Stimulated activated CD4-positive, alpha-beta T cell treated with anti-CD3 and anti-CD28 coated beads, TNF-alpha, amount 100 ng/mL, for 24 hours (primary cell): ENCODE data around the gene THEMIS.
"Not testable (repeated sequence)": the region's sequence is repeated elsewhere in the genome, so short reads cannot be mapped to it uniquely, and the experiment has no call there.

ENCODE experiments used
- DNase-seq, 3 experiments: peaks; one replicate each; pipeline ENCODE4 v3.0.0-alpha.2; 2020; ENCODE audit warnings: low read depth in 3 of 3

The THEMIS gene

DNA sequence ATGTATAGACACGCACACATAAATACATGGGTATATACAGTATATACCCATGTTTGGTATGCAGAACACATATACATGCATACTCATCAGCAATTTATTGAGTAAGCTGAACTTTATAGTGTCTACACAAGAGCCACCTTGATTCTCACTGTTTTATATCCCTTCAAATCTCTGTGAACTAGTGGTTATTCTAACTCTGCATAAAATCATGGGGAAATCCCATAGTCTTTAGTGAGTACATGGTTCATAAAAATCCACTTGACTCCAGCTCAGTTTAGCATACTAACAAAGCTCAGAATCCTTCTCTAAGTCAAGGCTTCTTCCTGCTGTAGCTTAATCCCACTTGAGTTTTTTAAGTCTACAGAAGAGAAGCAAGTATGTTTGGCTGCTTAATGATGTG lies 104.1 kb downstream of the THEMIS start:
- DNase-seq = no peak

DNA sequence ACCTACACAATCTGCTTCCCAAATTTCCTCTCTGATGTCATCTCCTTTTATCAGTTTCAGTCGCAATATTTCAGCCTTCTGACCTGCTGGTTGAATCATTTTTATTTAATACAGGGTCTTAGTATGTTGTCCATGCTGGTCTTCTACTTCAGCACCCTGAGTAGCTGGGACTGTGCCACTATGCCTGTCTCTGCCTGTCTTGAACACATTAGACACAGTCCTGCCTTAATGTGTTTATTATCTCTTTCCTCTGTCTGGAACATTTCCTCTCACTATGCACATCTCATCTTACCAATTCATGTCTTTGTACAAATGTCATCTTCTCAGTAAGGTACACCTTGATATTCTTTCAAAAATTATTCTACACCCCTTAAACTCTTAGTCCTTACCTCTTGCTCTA lies 106.5 kb downstream of the THEMIS start:
- DNase-seq = no peak

DNA sequence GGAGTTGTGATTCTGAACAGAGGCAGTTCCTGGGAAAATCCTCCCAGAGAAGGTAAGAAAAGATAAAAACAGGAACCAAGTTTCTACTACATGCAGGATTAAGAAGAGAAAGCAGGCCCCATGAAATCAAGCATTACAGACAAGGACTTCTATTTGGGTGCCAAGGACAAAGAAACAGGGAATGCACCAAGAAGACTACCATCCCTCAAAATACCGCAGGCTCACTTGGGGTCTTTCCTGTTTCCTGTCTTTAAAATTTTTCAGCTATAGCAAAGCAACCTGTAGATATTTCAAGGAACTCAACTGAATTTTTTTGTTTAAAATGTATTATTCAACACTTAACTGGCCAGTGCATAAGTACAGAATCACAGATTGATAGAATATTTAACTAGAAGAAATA lies 107.5 kb downstream of the THEMIS start:
- DNase-seq = no peak

DNA sequence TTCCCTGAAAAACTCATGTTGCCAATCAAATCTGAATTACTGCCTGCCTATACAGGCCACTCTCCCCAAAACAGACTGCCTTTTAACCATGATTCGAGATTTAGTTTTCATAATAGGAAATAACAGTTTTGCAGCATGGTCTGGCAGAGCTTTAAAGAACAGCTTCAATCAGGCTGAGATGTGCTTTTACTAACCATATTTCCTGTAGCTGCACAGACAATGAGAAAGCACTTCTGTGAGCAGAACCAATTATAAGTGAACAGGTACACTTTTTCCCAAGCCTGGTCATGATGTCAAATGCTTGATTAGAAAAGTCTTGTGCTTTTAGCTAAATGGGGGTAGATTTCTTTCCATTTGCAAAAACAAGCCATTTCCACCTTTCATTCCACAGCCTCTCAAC lies 108.2 kb downstream of the THEMIS start:
- DNase-seq = no peak

DNA sequence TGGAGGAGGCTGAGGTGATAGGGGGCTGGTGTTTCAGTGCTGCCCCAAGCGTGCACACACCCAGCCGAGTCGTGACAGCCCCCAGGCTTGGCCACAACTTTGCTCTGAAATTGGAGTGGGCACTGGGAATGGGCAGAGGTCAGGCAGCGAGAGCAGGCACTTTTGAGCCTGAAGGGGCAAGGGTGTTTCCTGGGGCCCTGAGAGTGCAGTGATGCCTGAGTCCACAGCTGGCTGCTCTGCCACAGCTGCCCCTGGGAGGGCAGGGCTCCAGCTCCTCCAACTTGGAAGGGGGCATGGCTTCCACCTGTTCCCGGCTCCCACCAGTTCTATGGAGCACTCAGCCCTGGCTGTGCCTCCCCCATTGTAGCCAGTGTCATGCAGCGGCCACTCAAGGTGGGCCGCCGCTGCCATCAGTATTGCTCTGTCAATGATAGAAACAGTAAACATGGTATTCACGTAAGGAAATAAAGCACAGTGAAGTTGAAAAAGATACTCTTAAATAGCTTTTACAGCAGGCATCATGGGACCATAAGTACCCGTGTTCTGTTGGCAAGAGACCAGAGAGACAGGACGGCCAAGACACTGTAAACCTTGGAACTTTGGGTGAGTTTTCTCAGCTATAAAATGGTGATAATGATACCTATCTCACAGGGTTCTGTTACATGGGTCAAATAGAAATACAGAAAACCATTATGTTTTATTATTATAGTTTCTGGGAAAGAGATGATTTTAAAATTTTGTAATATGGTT lies 108.9 kb downstream of the THEMIS start:
- DNase-seq = no peak

DNA sequence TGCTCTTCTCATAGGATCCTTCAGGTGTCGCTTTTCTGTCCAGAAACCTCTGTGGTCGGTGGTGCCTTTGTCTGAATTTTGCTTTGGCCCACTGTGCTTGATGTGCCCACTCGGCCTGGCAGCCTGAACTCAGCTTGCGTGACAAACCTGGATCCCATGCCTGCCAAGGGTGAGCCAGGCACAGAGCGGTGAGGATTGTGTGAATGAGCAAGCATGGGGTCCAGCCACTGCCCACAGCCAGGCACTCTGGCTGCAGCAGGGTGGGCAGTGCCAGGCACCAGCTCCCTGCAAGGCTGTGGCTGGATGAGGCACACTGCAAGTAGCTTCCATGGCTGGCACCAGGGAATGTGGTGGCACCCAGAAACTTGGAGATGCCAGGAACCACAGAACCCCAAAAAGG lies 110.3 kb downstream of the THEMIS start:
- DNase-seq = no peak

DNA sequence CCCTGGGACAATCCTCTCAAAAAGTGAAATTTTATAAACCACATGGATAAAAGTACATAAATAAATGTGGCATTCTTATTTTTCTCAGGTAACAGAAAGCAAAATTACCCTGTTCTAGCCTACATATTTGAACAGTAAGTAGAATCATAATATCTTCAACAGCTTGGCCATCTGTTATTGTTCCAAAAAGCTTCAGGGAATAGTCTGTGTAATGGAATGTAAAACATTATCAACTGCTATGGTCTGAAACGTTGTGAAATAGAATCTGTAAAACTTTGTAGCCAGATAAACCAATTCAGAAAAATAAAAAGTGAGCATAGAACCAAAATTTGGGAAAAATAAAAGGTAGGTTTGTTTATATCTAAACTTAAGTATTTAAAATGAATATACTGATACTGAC lies 114.7 kb downstream of the THEMIS start:
- DNase-seq = no peak

DNA sequence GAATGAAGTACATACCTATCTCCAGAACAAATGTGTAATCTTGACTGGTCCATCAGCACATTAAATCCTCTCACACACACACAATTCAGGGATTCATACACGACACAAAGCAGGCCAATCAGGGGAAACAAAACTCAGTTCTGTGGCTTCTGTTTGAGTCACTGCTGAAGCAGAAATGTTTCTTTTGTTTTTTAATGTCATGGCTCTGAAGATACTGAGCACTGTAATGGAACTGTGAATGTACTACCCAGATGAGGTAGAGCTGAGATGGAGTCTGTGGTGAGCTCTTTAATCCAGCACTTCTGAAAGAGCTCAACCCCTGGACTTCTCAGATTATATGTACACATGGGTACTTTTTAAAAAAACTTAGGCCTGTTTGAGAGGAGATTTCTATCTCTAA lies 116.4 kb downstream of the THEMIS start:
- no peak for DNase-seq

DNA sequence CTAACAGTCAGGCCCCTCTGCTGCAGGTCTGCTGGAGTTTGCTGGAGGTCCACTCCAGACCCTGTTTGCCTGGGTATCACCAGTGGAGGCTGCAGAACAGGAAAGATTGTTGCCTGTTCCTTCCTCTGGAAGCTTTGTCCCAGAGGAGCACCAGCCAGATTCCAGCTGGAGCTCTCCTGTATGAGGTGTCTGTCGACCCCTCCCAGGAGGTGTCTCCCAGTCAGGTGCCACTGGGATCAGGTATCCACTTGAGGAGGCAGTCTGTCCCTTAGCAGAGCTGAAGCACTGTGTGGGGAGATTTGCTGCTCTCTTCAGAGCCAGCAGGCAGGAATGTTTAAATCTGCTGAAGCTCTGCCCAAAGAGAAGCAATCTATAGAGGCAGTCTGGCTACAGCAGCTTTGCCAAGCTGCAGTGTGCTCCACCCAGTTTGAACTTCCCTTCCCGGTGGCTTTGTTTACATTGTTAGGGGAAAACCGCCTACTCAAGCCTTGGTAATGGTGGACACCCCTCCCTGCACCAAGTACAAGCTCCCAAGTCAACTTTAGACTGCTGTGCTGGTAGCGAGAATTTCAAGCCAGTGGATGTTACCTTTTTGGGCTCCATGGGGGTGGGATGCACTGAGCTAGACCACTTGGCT lies 119.1 kb downstream of the THEMIS start:
- DNase-seq = not testable (repeated sequence)

DNA sequence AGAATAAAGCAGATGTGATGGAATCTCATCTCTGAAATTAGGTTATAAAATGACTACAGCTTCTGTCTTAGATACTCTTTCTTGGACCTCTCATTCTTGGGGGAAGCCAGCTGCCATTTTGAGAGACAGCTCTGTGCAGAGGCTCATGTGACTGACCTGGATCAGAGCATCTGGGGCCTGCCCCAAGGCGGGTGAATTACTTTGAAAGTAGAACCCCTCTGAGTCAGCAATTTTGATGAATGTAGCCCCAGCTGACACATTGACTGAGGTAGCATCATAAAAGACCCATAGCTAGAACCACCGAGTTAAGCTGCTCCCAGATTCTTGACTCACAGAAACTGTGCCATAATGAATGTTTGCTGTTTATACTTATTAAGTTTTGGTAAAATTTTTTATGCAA lies 124.5 kb downstream of the THEMIS start:
- DNase-seq = no peak

DNA sequence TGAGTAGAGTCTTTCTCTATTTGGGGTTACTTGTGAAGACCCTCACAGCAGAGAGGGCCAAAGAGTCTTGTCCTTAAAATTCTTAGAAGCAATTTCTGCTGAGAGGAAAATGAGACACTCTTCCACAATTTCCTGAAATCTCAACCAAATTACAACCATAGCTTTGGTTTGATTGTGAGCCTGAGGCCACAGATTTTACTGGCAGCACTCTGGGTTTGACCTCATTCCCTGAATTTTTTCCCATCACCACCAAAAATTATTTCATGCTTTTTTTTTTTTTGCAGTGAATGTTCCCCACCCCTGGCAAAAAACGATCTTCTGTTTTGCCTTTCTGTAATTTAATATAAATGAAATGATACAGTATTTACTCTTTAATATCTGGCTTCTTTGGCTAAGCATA lies 125.5 kb downstream of the THEMIS start:
- DNase-seq = no peak

DNA sequence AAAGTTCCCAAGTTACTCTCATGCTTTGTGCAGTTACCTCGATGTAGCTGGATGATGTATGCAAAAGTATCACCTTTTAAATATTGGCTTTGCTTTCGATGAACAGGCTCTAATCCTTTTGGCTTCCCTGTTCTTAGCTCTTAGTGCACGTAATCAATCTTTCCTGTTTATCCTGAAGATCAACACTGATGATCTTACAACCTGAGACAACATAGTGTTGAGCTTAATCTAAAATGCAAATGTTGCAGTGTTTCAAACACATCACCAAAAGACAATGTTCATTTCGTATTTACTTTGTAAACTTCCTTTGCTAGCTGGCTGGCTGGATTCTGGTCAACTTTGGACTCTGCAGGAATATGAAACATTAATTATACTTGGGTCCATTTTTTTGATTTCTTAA lies 132.1 kb downstream of the THEMIS start:
- no peak for DNase-seq

DNA sequence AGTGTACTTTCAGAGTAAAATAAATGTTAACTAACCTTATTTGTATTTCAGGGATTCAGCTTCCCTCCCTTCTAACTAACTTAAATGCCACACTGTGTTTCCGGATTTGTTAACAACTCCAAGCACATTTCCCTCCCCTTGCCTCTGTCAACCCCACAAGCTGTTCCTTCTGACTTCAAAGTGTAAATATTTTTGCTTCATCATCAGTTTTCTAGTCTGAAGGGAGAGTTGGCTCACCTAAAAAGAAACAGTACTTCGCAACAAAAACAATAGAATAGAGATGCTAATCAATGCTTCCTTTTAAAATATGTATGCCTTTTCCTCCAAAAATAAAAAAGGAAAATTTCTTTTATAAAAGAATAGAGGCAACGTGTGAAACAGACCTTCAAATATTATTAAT lies 132.6 kb downstream of the THEMIS start:
- no peak for DNase-seq

DNA sequence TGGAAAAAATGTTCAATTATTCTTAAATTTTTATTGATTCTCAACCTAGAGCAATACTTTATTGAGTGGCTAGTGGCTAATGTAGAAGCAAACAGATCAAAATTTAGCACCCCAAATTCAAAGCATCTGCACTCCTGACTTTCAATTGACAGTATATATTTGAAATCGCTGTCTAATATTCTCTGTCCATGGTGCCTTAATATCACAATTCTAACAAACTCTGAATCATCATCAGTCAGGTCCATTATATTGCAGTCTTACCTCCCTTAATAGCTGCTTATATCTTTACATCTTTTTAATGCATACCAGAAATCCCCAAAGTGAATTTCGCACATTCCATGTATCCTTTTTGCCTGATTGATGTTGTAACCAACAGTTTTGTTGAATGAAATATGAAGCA lies 134.9 kb downstream of the THEMIS start:
- no peak for DNase-seq

DNA sequence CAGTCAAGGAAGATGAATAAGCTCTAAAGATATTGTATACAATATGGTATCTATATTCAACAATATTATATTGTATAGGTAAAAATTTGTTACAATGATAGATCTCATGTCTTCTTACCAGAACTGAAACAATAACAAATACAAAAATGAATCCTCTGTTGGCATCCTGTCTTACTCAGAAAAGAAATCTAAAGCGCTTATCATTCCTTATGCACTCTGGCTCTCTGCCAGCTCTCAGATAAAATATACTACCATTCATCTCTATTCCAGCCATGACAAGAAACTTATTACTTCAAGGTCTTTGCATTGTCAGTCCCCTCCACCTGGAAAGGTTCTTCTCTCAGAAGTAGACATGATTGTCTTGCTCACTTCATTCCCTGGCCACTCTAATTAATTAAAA lies 138.6 kb downstream of the THEMIS start:
- no peak for DNase-seq

DNA sequence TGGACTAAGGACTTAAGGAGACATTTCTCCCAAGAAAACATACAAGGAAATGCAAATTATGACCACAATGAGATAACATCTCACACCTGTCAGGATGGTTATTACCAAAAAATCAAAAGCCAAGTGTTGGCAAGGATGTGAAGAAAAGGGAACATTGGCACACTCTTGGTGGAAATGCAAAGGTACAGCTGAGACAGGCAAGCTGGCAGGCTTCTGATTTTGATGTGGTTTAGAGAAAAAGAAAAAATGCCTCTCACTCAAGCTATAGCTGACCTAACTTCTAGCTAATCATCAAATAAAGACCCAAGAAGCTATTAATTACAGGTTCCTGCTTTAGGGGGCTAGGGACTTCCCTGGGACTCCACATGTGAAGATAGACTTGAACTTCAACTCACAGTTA lies 139.8 kb downstream of the THEMIS start:
- DNase-seq = no peak

DNA sequence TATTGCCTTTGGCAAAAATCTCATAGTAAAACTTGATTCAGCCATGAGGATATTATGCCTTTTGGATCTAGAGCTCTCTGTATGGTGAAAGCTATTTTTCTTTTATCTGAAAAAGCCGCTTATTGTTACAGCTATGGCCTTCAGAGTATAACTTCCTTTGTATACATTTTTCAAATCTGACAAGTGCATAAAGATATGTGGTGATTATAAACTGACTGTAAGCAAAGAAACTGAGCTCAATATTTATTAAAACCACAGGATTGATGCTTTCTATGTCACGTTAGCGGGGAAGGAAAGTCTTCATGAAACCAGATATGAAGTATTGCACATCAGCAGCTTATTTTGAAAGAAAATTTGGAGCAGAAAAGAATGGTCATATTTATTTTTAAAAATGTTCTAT lies 151.8 kb downstream of the THEMIS start:
- no peak for DNase-seq

DNA sequence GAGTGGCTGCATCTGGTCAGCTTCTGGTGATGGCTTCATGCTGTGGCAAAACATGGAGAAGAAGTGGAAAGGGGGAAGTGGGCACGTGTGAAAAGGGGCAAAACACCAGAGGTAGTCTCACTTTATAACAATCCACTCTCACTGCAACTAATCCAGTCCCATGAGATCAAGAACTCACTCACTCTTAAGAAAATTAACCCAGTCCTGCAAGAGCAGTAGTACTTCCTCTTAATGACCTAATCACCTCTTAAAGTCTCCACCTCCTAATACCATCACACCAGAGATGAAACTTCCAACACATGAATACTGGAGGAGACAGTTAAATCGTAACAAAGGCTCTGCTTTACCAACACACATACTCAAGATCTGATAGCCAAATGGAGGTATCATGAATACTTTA lies 152.6 kb downstream of the THEMIS start:
- DNase-seq = no peak

DNA sequence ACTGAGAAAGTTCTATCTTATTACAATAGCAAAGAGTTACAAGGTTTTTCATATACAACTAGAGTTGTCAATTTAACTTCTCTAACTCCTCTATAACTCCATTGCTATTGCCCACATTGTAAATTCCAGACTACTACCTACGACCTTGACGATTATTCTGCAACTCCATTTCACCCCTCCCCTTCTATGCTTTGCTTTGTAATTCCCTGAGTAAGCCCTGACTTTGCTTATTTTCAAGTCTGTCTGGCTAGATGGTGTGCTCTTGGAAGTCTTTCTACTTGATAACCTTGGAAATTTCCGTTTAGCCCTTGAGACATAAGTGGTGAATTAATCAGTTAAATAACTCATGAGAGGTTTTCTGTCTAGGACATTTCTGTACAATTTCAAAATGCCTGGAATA lies 162.4 kb downstream of the THEMIS start:
- no peak for DNase-seq

DNA sequence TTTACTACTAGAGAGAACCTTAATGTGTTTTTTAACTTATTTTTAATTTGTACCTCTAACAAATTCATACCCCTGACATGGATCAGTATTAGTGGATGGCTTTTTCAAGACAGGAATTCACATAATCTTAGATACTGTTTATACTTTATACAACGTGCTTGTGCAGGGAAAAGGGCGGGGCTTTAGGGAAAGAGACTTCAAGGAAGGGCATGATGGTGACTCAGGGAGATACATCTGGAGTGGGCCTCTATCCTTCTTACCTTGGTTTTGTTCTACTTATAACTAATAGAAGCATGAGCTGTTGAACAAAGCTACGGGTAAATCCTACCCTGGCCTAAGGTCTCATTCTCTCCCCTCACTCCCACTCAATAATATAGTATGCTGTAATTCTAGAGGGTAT lies 163.1 kb downstream of the THEMIS start:
- no peak for DNase-seq

DNA sequence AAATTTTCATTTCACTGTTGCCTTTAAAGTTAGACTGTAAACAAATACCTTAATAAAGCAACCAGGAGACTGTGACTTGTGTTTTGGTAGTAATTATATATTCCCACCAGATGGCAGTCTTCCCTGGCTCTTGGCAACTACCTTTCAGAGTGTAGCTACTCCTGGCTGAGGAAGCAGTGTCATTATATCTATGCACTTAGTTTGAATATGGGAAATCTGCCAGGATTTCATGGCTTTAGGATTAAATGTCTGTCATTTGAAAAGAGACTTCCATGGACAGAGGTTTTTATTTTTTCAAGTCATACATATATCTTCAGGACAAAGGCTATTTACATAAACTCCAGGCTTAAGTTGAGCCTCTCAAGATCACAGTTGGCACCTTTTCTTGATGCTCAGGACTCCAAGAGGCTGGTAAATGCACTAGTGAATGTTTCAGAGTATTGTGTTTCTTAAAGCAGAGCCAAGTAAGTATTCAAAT lies 163.8 kb downstream of the THEMIS start:
- peak in 2 of 3 experiments; percentile 4 to 30 for DNase-seq

DNA sequence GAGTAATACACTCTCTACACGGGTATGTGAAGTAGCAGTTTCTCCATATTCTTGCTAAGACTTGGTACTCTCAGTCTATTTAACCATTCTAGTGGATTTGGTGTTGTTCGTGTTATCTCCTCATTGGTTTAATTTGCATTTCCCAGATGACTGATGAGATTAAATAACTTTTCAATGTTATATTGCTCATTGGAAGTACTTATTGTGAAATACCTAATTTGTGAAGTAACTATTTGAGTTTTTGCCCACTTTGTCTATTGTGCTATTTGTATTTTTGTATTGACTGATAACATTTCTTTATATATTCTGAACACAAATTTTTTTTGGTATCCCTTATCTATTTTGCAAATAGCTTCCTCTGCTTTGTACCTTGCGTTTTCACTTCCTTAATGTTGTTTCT lies 167.9 kb downstream of the THEMIS start:
- DNase-seq = no peak

DNA sequence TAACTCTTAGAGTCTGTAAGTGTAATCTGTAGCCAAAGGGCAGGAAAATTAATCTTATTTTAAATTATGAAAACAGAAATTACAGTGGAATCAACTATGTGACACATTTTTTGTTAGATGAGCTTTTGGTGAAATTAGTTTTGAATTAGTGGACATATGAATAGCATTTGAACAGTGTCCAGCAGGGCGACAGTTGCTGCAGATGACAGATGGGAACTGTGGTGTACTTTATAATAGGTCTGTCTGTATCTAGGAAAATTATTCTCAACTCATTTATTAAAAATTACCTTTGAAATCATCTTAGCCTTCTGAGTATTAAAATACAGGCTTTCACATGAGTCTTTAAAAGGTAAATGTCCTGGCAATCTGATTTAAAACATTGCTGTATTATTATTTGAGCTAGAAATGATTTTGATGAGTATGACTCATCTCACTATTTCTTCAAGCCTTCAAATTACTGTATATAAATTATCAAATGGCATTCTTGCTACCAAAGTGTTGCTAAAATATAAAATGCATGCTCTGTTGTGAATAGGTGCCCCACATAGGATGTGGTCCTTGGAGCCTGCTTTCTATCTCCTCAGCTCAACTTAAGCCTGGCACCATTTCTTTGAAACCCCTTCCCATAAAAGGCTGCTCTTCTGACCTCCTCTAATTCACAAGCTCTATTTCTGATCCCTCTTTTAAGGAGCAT lies 173.5 kb downstream of the THEMIS start:
- DNase-seq = no peak
